Measurements from ENCODE around the gene STUB1. TPM values are rescaled to one million over a fixed set of nuclear protein-coding genes. Genes with fewer than 3 reads are reported as not detected.

The STUB1 gene
- total and polyA plus RNA-seq, 2 donors (not counting 1 experiment from before 2014, with no cell fraction given), result 94.3 to 116 TPM

GRCh38 chr16:638034-638543 lies 42.1 kb upstream of the STUB1 start:
- Histone ChIP-seq H3K36me3 (replicated peaks in 1 of 2; ENCODE audit: control extremely low read depth in 1 of 2, control insufficient read depth in 1 of 2, extremely low read depth in 1 of 2, insufficient read depth in 2 of 2, low read length in 1 of 2) (peaks cover 0 to 3% of the 10 kb centered on the region in 2 experiments), H3K9me3 (ENCODE audit: control extremely low read depth in 1 of 3, control insufficient read depth in 2 of 3, insufficient read depth in 1 of 3, low read length in 2 of 3) (no peaks in the 10 kb centered on the region), H2AFZ (ENCODE audit: insufficient read depth, low read depth, low read length, poor library complexity, severe bottlenecking) (no peak overlapping the region), H3K9ac (ENCODE audit: low read length) (no peak overlapping the region), H4K20me1 (ENCODE audit: control insufficient read depth, insufficient read depth, low read length, poor library complexity, severe bottlenecking) (peaks cover 18% of the 10 kb centered on the region), H3K4me3 (ENCODE audit: control extremely low read depth in 1 of 5, extremely low read depth in 1 of 5, insufficient read depth in 1 of 5, low read depth in 2 of 5, low read length in 4 of 5) (no peak overlapping the region), H3K4me1 (ENCODE audit: control insufficient read depth in 2 of 2, insufficient read depth in 2 of 2, low read length in 2 of 2) (peaks cover 21 to 52% of the 10 kb centered on the region in 2 donors), H3K4me2 (replicated peaks; ENCODE audit: low read depth, low read length, poor library complexity, severe bottlenecking) (peak overlapping the region; percentile 94), H3K79me2 (ENCODE audit: control insufficient read depth, insufficient read depth, low read length) (peaks cover 16% of the 10 kb centered on the region), H3K27ac (ENCODE audit: low read length in 2 of 2) (no peak overlapping the region), H3K27me3 (replicated peaks in 1 of 4; ENCODE audit: control extremely low read depth in 1 of 4, control insufficient read depth in 3 of 4, insufficient read depth in 4 of 4, low read length in 3 of 4) (no peaks in the 10 kb centered on the region)
- WGBS (ENCODE audit: insufficient coverage), result 94% methylated on average over 14 of the region's 15 CpGs
- no peak overlapping the region for H3K27ac Mint-ChIP-seq
- ATAC-seq (ENCODE audit: low read depth) (no peak), DNase-seq (peak; percentile 29)
- no peak for TF ChIP-seq EZH2 (IDR thresholded peaks at IDR 0.05; ENCODE audit: borderline replicate concordance, insufficient read depth, low read depth, low read length, poor library complexity, severe bottlenecking)
- CTCF ChIA-PET, result interaction anchor here (1.5 kb wide), 1 partner anchor 10 kb away, joined by 5 read pairs; no protein-coding TSS in a partner anchor
- peak overlapping the region; percentile 47 for H3K4me3 Mint-ChIP-seq
- POLR2A ChIA-PET, result interaction anchor here (0.5 to 0.6 kb wide), 2 partner anchors 10 to 79 kb away, joined by 3 read pairs; no protein-coding TSS in a partner anchor
- no peaks in the 10 kb centered on the region for H3K27me3 Mint-ChIP-seq
- no peaks in the 10 kb centered on the region for H3K9me3 Mint-ChIP-seq (ENCODE audit: insufficient read depth)
- intact Hi-C loops (cut with micrococcal nuclease), result no loop called here
- peaks cover 23% of the 10 kb centered on the region for H3K4me1 Mint-ChIP-seq

- peaks cover 0 to 3% of the 10 kb centered on the region in 2 experiments for H3K36me3 ChIP-seq (replicated peaks in 1 of 2; ENCODE audit: control extremely low read depth in 1 of 2, control insufficient read depth in 1 of 2, extremely low read depth in 1 of 2, insufficient read depth in 2 of 2, low read length in 1 of 2)
- intact Hi-C loops (cut with micrococcal nuclease), result no loop called here
- peaks cover 16% of the 10 kb centered on the region for H3K79me2 ChIP-seq (ENCODE audit: control insufficient read depth, insufficient read depth, low read length)
- 96% methylated on average over 4 of the region's 9 CpGs for WGBS (ENCODE audit: insufficient coverage)
- peak overlapping the region; percentile 15 for H3K4me2 ChIP-seq (replicated peaks; ENCODE audit: low read depth, low read length, poor library complexity, severe bottlenecking)
- CTCF ChIA-PET, result interaction anchor here (1.5 kb wide), 1 partner anchor 9 kb away, joined by 5 read pairs; no protein-coding TSS in a partner anchor
- Mint-ChIP-seq H3K4me3 (peak overlapping the region; percentile 54), H3K27me3 (no peaks in the 10 kb centered on the region), H3K9me3 (ENCODE audit: insufficient read depth) (no peaks in the 10 kb centered on the region), H3K27ac (peak overlapping the region; percentile 68), H3K4me1 (peaks cover 23% of the 10 kb centered on the region)
- H3K9ac ChIP-seq (ENCODE audit: low read length), result no peak overlapping the region
- no peak overlapping the region for H3K27ac ChIP-seq (ENCODE audit: low read length in 2 of 2)
- no peak for ATAC-seq (ENCODE audit: low read depth)
- no peak for TF ChIP-seq CTCF (IDR thresholded peaks at IDR 0.05)
- TF ChIP-seq EZH2 (IDR thresholded peaks at IDR 0.05; ENCODE audit: borderline replicate concordance, insufficient read depth, low read depth, low read length, poor library complexity, severe bottlenecking), result no peak
- no peak overlapping the region for H3K4me3 ChIP-seq (ENCODE audit: control extremely low read depth in 1 of 5, extremely low read depth in 1 of 5, insufficient read depth in 1 of 5, low read depth in 2 of 5, low read length in 4 of 5)
- H3K4me1 ChIP-seq (ENCODE audit: control insufficient read depth in 2 of 2, insufficient read depth in 2 of 2, low read length in 2 of 2), result peaks cover 22 to 54% of the 10 kb centered on the region in 2 donors
- H3K9me3 ChIP-seq (ENCODE audit: control extremely low read depth in 1 of 3, control insufficient read depth in 2 of 3, insufficient read depth in 1 of 3, low read length in 2 of 3), result no peaks in the 10 kb centered on the region
- DNase-seq, result no peak
- no peaks in the 10 kb centered on the region for H3K27me3 ChIP-seq (replicated peaks in 1 of 4; ENCODE audit: control extremely low read depth in 1 of 4, control insufficient read depth in 3 of 4, insufficient read depth in 4 of 4, low read length in 3 of 4)
- H4K20me1 ChIP-seq (ENCODE audit: control insufficient read depth, insufficient read depth, low read length, poor library complexity, severe bottlenecking), result peaks cover 20% of the 10 kb centered on the region
- POLR2A ChIA-PET, result no interaction called here
- H2AFZ ChIP-seq (ENCODE audit: insufficient read depth, low read depth, low read length, poor library complexity, severe bottlenecking), result no peak overlapping the region
Measured at GRCh38 chr16:638836-639235, 41.4 kb upstream of the STUB1 start.

Measured in B cell (primary cell).